Measurements from ENCODE around the gene PLPPR2.
A peak's percentile ranks its signal among the peaks of the same experiment; 100 is the strongest.

Gene PLPPR2

GRCh38 chr19:11379857-11380350, 24.7 kb downstream of the PLPPR2 start:
- no peaks in the 10 kb centered on the region for H3K9me2 ChIP-seq (replicated peaks; ENCODE audit: control insufficient read depth, low read length)
- peaks cover 6% of the 10 kb centered on the region; the same call in 1 of the 2 replicates for H3K27me3 ChIP-seq (ENCODE audit: control insufficient read depth, low read length)
- peaks cover 72% of the 10 kb centered on the region for H3K4me1 ChIP-seq (ENCODE audit: control insufficient read depth, low read length)
- no peaks in the 10 kb centered on the region for H4K20me1 ChIP-seq (ENCODE audit: control insufficient read depth, insufficient read depth, low read depth, low read length)
- H3K36me3 ChIP-seq (ENCODE audit: control insufficient read depth, low read length) = peaks cover 33% of the 10 kb centered on the region
- H3K4me2 ChIP-seq (ENCODE audit: low read length) = peak overlapping the region; percentile 95
- peak overlapping the region; percentile 96 for H3K4me3 ChIP-seq (ENCODE audit: low read length)
- no peaks in the 10 kb centered on the region for H3K9me3 ChIP-seq (ENCODE audit: control insufficient read depth, insufficient read depth, low read length)
- no peak for TF ChIP-seq EZH2phosphoT487 (IDR thresholded peaks at IDR 0.05; ENCODE audit: borderline replicate concordance, low read length)
- no peak for TF ChIP-seq CTCF (IDR thresholded peaks at IDR 0.05; ENCODE audit: low read depth, low read length, poor library complexity, severe bottlenecking)
- peak overlapping the region; percentile 89 for H3K27ac ChIP-seq (ENCODE audit: low read depth, low read length)
- peaks cover 52% of the 10 kb centered on the region for H3K79me2 ChIP-seq (ENCODE audit: control insufficient read depth, low read length)
- peaks cover 19% of the 10 kb centered on the region for H3F3A ChIP-seq (ENCODE audit: control insufficient read depth, insufficient read depth)

- H3K79me2 ChIP-seq (ENCODE audit: control insufficient read depth, low read length) = peaks cover 44% of the 10 kb centered on the region
- H3K36me3 ChIP-seq (ENCODE audit: control insufficient read depth, low read length) = peaks cover 29% of the 10 kb centered on the region
- peak overlapping the region; percentile 96 for H3K4me3 ChIP-seq (ENCODE audit: low read length)
- no peaks in the 10 kb centered on the region for H3K9me3 ChIP-seq (ENCODE audit: control insufficient read depth, insufficient read depth, low read length)
- H3K4me2 ChIP-seq (ENCODE audit: low read length) = peak overlapping the region; percentile 95
- no peaks in the 10 kb centered on the region for H4K20me1 ChIP-seq (ENCODE audit: control insufficient read depth, insufficient read depth, low read depth, low read length)
- H3F3A ChIP-seq (ENCODE audit: control insufficient read depth, insufficient read depth) = peaks cover 19% of the 10 kb centered on the region
- TF ChIP-seq CTCF (IDR thresholded peaks at IDR 0.05; ENCODE audit: low read depth, low read length, poor library complexity, severe bottlenecking) (peak; percentile 91), EZH2phosphoT487 (IDR thresholded peaks at IDR 0.05; ENCODE audit: borderline replicate concordance, low read length) (no peak)
- no peaks in the 10 kb centered on the region for H3K9me2 ChIP-seq (replicated peaks; ENCODE audit: control insufficient read depth, low read length)
- peaks cover 69% of the 10 kb centered on the region for H3K4me1 ChIP-seq (ENCODE audit: control insufficient read depth, low read length)
- peaks cover 6% of the 10 kb centered on the region; the same call in 1 of the 2 replicates for H3K27me3 ChIP-seq (ENCODE audit: control insufficient read depth, low read length)
- peak overlapping the region; percentile 89 for H3K27ac ChIP-seq (ENCODE audit: low read depth, low read length)
Measured at GRCh38 chr19:11380653-11381537, 25.7 kb downstream of the PLPPR2 start.

GRCh38 chr19:11382898-11383705, 27.9 kb downstream of the PLPPR2 start:
- 0 out of 2 replicates have a peak, but pooled peaks cover 9% of the 10 kb centered on the region for H3F3A ChIP-seq (ENCODE audit: control insufficient read depth, insufficient read depth)
- TF ChIP-seq CTCF (IDR thresholded peaks at IDR 0.05; ENCODE audit: low read depth, low read length, poor library complexity, severe bottlenecking) (peak; percentile 82), EZH2phosphoT487 (IDR thresholded peaks at IDR 0.05; ENCODE audit: borderline replicate concordance, low read length) (no peak)
- H3K27ac ChIP-seq (ENCODE audit: low read depth, low read length) = no peak overlapping the region
- peak overlapping the region; percentile 70 for H3K4me2 ChIP-seq (ENCODE audit: low read length)
- H3K27me3 ChIP-seq (ENCODE audit: control insufficient read depth, low read length) = peaks cover 6% of the 10 kb centered on the region; the same call in 1 of the 2 replicates
- peaks cover 62% of the 10 kb centered on the region for H3K4me1 ChIP-seq (ENCODE audit: control insufficient read depth, low read length)
- peaks cover 12% of the 10 kb centered on the region for H3K36me3 ChIP-seq (ENCODE audit: control insufficient read depth, low read length)
- no peaks in the 10 kb centered on the region for H3K9me2 ChIP-seq (replicated peaks; ENCODE audit: control insufficient read depth, low read length)
- no peaks in the 10 kb centered on the region for H3K9me3 ChIP-seq (ENCODE audit: control insufficient read depth, insufficient read depth, low read length)
- peak overlapping the region; percentile 65 for H3K4me3 ChIP-seq (ENCODE audit: low read length)
- peaks cover 23% of the 10 kb centered on the region for H3K79me2 ChIP-seq (ENCODE audit: control insufficient read depth, low read length)
- no peaks in the 10 kb centered on the region for H4K20me1 ChIP-seq (ENCODE audit: control insufficient read depth, insufficient read depth, low read depth, low read length)

Measured in DOHH2 (cell line).